Measurements from ENCODE around the gene DNMT3B. TPM values are rescaled to one million over a fixed set of nuclear protein-coding genes. Genes with fewer than 3 reads are reported as not detected.

DNMT3B gene
- total and polyA plus RNA-seq, 2 donors (not counting 1 experiment from before 2014, with no cell fraction given) = 0.15 to 0.47 TPM

DNA sequence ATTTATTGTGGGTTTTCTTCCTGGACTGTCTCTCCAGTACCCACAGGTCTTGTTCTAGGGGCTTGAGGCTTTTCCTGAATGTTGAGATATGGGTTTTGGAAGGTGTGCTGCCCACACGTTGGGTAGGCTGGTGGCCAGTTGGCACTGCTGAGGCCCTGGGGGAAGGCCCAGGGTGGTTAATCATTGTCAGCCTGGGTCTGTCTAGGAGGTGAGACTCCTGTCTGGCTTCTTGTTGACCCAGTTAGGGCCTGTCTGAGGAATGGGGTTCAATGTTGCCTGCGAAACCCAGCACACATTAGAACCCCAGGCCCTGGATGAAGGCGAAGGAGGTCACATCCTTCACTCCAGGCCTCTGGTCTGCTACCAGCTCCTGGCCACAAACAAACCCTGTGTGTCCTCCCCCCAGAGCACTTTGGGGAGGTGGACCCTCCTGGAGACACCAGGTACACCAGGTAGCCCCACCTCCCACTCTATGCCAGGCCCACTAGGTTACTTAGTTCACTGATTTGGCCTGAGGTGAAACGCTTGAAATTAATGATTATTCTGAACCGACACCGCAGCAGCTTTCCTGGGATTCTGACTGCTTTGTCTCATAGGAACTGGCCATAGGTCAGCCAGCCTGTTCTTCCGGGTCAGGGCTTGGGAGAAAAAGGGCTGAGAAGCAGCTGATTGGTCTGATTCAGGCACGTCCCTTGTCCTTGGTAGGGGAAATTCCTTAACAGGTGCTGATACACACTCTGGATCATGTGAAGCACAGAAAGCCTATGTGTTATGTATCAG is 15.2 kb downstream of the DNMT3B start:
- Mint-ChIP-seq H3K9me3 (ENCODE audit: insufficient read depth) (no peaks in the 10 kb centered on the region), H3K4me1 (peaks cover 2% of the 10 kb centered on the region), H3K27me3 (no peaks in the 10 kb centered on the region), H3K4me3 (no peak overlapping the region), H3K27ac (no peak overlapping the region)
- Histone ChIP-seq H3K27ac (ENCODE audit: low read length in 2 of 2) (no peak overlapping the region), H3K4me1 (ENCODE audit: control insufficient read depth in 2 of 2, insufficient read depth in 2 of 2, low read length in 2 of 2) (no peaks in the 10 kb centered on the region), H3K4me2 (replicated peaks; ENCODE audit: low read depth, low read length, poor library complexity, severe bottlenecking) (no peak overlapping the region), H3K79me2 (ENCODE audit: control insufficient read depth, insufficient read depth, low read length) (no peaks in the 10 kb centered on the region), H3K9ac (ENCODE audit: low read length) (no peak overlapping the region), H3K4me3 (ENCODE audit: control extremely low read depth in 1 of 5, extremely low read depth in 1 of 5, insufficient read depth in 1 of 5, low read depth in 2 of 5, low read length in 4 of 5) (no peak overlapping the region), H2AFZ (ENCODE audit: insufficient read depth, low read depth, low read length, poor library complexity, severe bottlenecking) (no peak overlapping the region), H3K9me3 (ENCODE audit: control extremely low read depth in 1 of 3, control insufficient read depth in 2 of 3, insufficient read depth in 1 of 3, low read length in 2 of 3) (no peaks in the 10 kb centered on the region), H3K27me3 (replicated peaks in 1 of 4; ENCODE audit: control extremely low read depth in 1 of 4, control insufficient read depth in 3 of 4, insufficient read depth in 4 of 4, low read length in 3 of 4) (no peaks in the 10 kb centered on the region), H4K20me1 (ENCODE audit: control insufficient read depth, insufficient read depth, low read length, poor library complexity, severe bottlenecking) (no peaks in the 10 kb centered on the region), H3K36me3 (replicated peaks in 1 of 2; ENCODE audit: control extremely low read depth in 1 of 2, control insufficient read depth in 1 of 2, extremely low read depth in 1 of 2, insufficient read depth in 2 of 2, low read length in 1 of 2) (no peaks in the 10 kb centered on the region)
- WGBS (ENCODE audit: insufficient coverage) = 93% methylated on average over 7 of the region's 8 CpGs
- POLR2A ChIA-PET = no interaction called here
- intact Hi-C loops (cut with micrococcal nuclease) = loop anchor here (5.0 kb wide), 1 partner anchor 255 kb away; no protein-coding TSS in a partner anchor
- DNase-seq (no peak), ATAC-seq (ENCODE audit: low read depth) (no peak)
- CTCF ChIA-PET = interaction anchor here (0.8 to 6.6 kb wide), 14 partner anchors 10 to 258 kb away, joined by 3 to 138 read pairs (median 9); partner anchors contain the start of genes C20orf203 and COMMD7
- TF ChIP-seq, protein P1, sequence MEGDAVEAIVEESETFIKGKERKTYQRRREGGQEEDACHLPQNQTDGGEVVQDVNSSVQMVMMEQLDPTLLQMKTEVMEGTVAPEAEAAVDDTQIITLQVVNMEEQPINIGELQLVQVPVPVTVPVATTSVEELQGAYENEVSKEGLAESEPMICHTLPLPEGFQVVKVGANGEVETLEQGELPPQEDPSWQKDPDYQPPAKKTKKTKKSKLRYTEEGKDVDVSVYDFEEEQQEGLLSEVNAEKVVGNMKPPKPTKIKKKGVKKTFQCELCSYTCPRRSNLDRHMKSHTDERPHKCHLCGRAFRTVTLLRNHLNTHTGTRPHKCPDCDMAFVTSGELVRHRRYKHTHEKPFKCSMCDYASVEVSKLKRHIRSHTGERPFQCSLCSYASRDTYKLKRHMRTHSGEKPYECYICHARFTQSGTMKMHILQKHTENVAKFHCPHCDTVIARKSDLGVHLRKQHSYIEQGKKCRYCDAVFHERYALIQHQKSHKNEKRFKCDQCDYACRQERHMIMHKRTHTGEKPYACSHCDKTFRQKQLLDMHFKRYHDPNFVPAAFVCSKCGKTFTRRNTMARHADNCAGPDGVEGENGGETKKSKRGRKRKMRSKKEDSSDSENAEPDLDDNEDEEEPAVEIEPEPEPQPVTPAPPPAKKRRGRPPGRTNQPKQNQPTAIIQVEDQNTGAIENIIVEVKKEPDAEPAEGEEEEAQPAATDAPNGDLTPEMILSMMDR (IDR thresholded peaks at IDR 0.05) = no peak
- TF ChIP-seq EZH2 (IDR thresholded peaks at IDR 0.05; ENCODE audit: borderline replicate concordance, insufficient read depth, low read depth, low read length, poor library complexity, severe bottlenecking) = no peak
